Activated T-cell treated with anti-CD3 and anti-CD28 coated beads, Interleukin-2, amount 50 U/mL, for 4 hours (primary cell): Measurements from ENCODE around the gene OGFOD3. TPM values are rescaled to one million over a fixed set of nuclear protein-coding genes. Genes with fewer than 3 reads are reported as not detected.
"Not testable (repeated sequence)": the region's sequence is repeated elsewhere in the genome, so short reads cannot be mapped to it uniquely, and the experiment has no call there.

ENCODE experiments used
- ATAC-seq, 2 donors: fragments of 200-7000 bp; cut with Tn5 transposase; one replicate each; pipeline ENCODE4 v1.10.0; 2021
- DNase-seq: peaks from one replicate; pipeline ENCODE4 v3.0.0-alpha.2; 2020
- H3K27me3 Mint-ChIP-seq: one replicate; pipeline ENCODE4 v1.8.0; 2021; ENCODE audit warnings: low read depth, mixed read lengths
- H3K36me3 Mint-ChIP-seq: one replicate; pipeline ENCODE4 v1.8.0; 2022; ENCODE audit warnings: mixed read lengths; ENCODE audit not compliant: insufficient read depth
- H3K4me1 Mint-ChIP-seq: one replicate; pipeline ENCODE4 v1.8.0; 2021; ENCODE audit warnings: low read depth, mixed read lengths
- H3K4me3 Mint-ChIP-seq: one replicate; pipeline ENCODE4 v1.8.0; 2021; ENCODE audit warnings: mild to moderate bottlenecking, moderate library complexity, mixed read lengths
- H3K9me3 Mint-ChIP-seq: one replicate; pipeline ENCODE4 v1.8.0; 2021; ENCODE audit warnings: mixed read lengths
- total RNA-seq, 3 donors: library from RNA; stranded (reverse); gene quantifications; one replicate each; pipeline ENCODE4 v1.2.1, GENCODE V29; 2021

Gene OGFOD3
- total RNA-seq, result 10 to 100 TPM; 23.2 to 29.1 (median 24.0) TPM

GRCh38 chr17:82418001-82418986 is at the start of gene OGFOD3, which contains the start of gene HEXD:
OGFOD3 (minus strand) TSS chr17:82418586; CDS start chr17:82418485, 101 bp downstream.
HEXD (plus strand) TSS chr17:82418347; CDS start chr17:82419800, 1,453 bp downstream.
- Mint-ChIP-seq H3K9me3 (no peaks in the 10 kb centered on the region), H3K4me3 (peak within 1 kb of the TSS; percentile 79), H3K36me3 (peaks cover 17% of the 10 kb centered on the region), H3K27me3 (no peaks in the 10 kb centered on the region), H3K4me1 (peaks cover 28% of the 10 kb centered on the region)
- peak; percentile 89 for ATAC-seq
- DNase-seq, result peak; percentile 77

GRCh38 chr17:82465023-82465603 is 46.7 kb upstream of the OGFOD3 start:
- H3K4me1 Mint-ChIP-seq, result peaks cover 6% of the 10 kb centered on the region
- DNase-seq, result no peak

GRCh38 chr17:82464567-82464929 is 46.2 kb upstream of the OGFOD3 start:
- H3K9me3 Mint-ChIP-seq, result no peaks in the 10 kb centered on the region

More at GRCh38 chr17:82465023-82465603, 46.7 kb upstream of the OGFOD3 start:
- no peak overlapping the region for H3K4me3 Mint-ChIP-seq
- H3K36me3 Mint-ChIP-seq, result peaks cover 52% of the 10 kb centered on the region
- ATAC-seq, result peak; percentile 65 to 68
- no peaks in the 10 kb centered on the region for H3K27me3 Mint-ChIP-seq
- H3K9me3 Mint-ChIP-seq, result no peaks in the 10 kb centered on the region

GRCh38 chr17:82463925-82464566 is 45.7 kb upstream of the OGFOD3 start:
- H3K27me3 Mint-ChIP-seq, result no peaks in the 10 kb centered on the region
- peaks cover 12% of the 10 kb centered on the region for H3K4me1 Mint-ChIP-seq
- no peak overlapping the region for H3K4me3 Mint-ChIP-seq
- H3K36me3 Mint-ChIP-seq, result peaks cover 48% of the 10 kb centered on the region
- no peaks in the 10 kb centered on the region for H3K9me3 Mint-ChIP-seq
- no peak for DNase-seq
- no peak for ATAC-seq

More at GRCh38 chr17:82464567-82464929, 46.2 kb upstream of the OGFOD3 start:
- no peak overlapping the region for H3K4me3 Mint-ChIP-seq
- ATAC-seq (no peak), DNase-seq (no peak)
- H3K27me3 Mint-ChIP-seq, result no peaks in the 10 kb centered on the region
- H3K36me3 Mint-ChIP-seq, result peaks cover 52% of the 10 kb centered on the region
- peaks cover 7% of the 10 kb centered on the region for H3K4me1 Mint-ChIP-seq

GRCh38 chr17:82463391-82463790 is 45.0 kb upstream of the OGFOD3 start:
- DNase-seq (no peak), ATAC-seq (no peak)
- Mint-ChIP-seq H3K4me3 (no peak overlapping the region), H3K4me1 (peaks cover 13% of the 10 kb centered on the region), H3K27me3 (no peaks in the 10 kb centered on the region), H3K36me3 (peaks cover 42% of the 10 kb centered on the region), H3K9me3 (no peaks in the 10 kb centered on the region)

GRCh38 chr17:82461827-82462524 is 43.6 kb upstream of the OGFOD3 start:
- Mint-ChIP-seq H3K36me3 (peaks cover 40% of the 10 kb centered on the region), H3K4me1 (peaks cover 24% of the 10 kb centered on the region), H3K9me3 (no peaks in the 10 kb centered on the region), H3K27me3 (no peaks in the 10 kb centered on the region), H3K4me3 (no peak overlapping the region)
- ATAC-seq (no peak), DNase-seq (no peak)

- H3K27me3 Mint-ChIP-seq, DNase-seq, H3K9me3 Mint-ChIP-seq, ATAC-seq: not testable (repeated sequence)
- Mint-ChIP-seq H3K4me3 (peak overlapping the region; percentile 90), H3K4me1 (peaks cover 26% of the 10 kb centered on the region), H3K36me3 (peaks cover 28% of the 10 kb centered on the region)
These were observed 41.5 kb upstream of the OGFOD3 start for GRCh38 chr17:82459936-82460335.

- no peaks in the 10 kb centered on the region for H3K27me3 Mint-ChIP-seq
- no peaks in the 10 kb centered on the region for H3K9me3 Mint-ChIP-seq
- H3K4me3 Mint-ChIP-seq, result peak overlapping the region; percentile 90
- peaks cover 23% of the 10 kb centered on the region for H3K4me1 Mint-ChIP-seq
- peaks cover 19% of the 10 kb centered on the region for H3K36me3 Mint-ChIP-seq
- no peak for ATAC-seq
- no peak for DNase-seq
These were observed 40.6 kb upstream of the OGFOD3 start for GRCh38 chr17:82458885-82459424.

GRCh38 chr17:82458179-82458884 is 39.9 kb upstream of the OGFOD3 start, which contains the start of gene NARF:
NARF (plus strand) TSS chr17:82458741; CDS start chr17:82458804, 63 bp downstream.
- ATAC-seq (peak; percentile 98), DNase-seq (peak; percentile 95)
- Mint-ChIP-seq H3K36me3 (peaks cover 14% of the 10 kb centered on the region), H3K4me3 (peak within 1 kb of the TSS; percentile 90), H3K4me1 (peaks cover 23% of the 10 kb centered on the region), H3K9me3 (no peaks in the 10 kb centered on the region), H3K27me3 (no peaks in the 10 kb centered on the region)

- Mint-ChIP-seq H3K36me3 (peaks cover 14% of the 10 kb centered on the region), H3K4me3 (peak overlapping the region; percentile 90), H3K9me3 (no peaks in the 10 kb centered on the region), H3K27me3 (no peaks in the 10 kb centered on the region), H3K4me1 (peaks cover 23% of the 10 kb centered on the region)
- ATAC-seq (no peak), DNase-seq (no peak)
These were observed 39.5 kb upstream of the OGFOD3 start for GRCh38 chr17:82457929-82458178.

GRCh38 chr17:82457073-82457928 is 38.9 kb upstream of the OGFOD3 start:
- DNase-seq (no peak), ATAC-seq (peak in 1 of 2 donors; percentile 0)
- Mint-ChIP-seq H3K27me3 (no peaks in the 10 kb centered on the region), H3K4me3 (peak overlapping the region; percentile 90), H3K36me3 (peaks cover 9% of the 10 kb centered on the region), H3K4me1 (peaks cover 26% of the 10 kb centered on the region), H3K9me3 (no peaks in the 10 kb centered on the region)

GRCh38 chr17:82453706-82454105 is 35.3 kb upstream of the OGFOD3 start:
- ATAC-seq, H3K27me3 Mint-ChIP-seq, H3K9me3 Mint-ChIP-seq, H3K4me3 Mint-ChIP-seq, H3K36me3 Mint-ChIP-seq, DNase-seq: not testable (repeated sequence)
- peaks cover 42% of the 10 kb centered on the region for H3K4me1 Mint-ChIP-seq
